Neural cell (in vitro differentiated cells): ENCODE data around the gene RAPGEF2. TPM values are rescaled to one million over a fixed set of nuclear protein-coding genes. Genes with fewer than 3 reads are reported as not detected.

Experiments used
- H2AFZ ChIP-seq: fragments of 200-600, 300-800 bp; sonication (generic), shearing (Covaris generic); 2 replicates; pipeline ENCODE4 v1.6.0; 2014; ENCODE audit warnings: low read depth, mild to moderate bottlenecking, antibody characterized with exemption, low read length, moderate library complexity
- H3F3A ChIP-seq: fragments of 200-600 bp; shearing (Covaris generic); 2 replicates; pipeline ENCODE4 v1.6.1; 2016; ENCODE audit warnings: mild to moderate bottlenecking, moderate library complexity, mixed read lengths, antibody characterized with exemption, low read length; ENCODE audit not compliant: insufficient read depth, poor library complexity, severe bottlenecking
- H3K27ac ChIP-seq: fragments of 200-600, 300-800 bp; sonication (generic), shearing (Covaris generic); 2 replicates; pipeline ENCODE4 v1.5.1; 2014; ENCODE audit warnings: mild to moderate bottlenecking, low read length, moderate library complexity
- H3K27me3 ChIP-seq: fragments of 300-800, 200-600 bp; sonication (generic), shearing (Covaris generic); 2 replicates; pipeline ENCODE4 v1.6.0; 2014; ENCODE audit warnings: mild to moderate bottlenecking, low read depth, low read length, moderate library complexity; ENCODE audit not compliant: insufficient read depth
- H3K36me3 ChIP-seq: fragments of 300-800, 200-600 bp; sonication (generic), shearing (Covaris generic); 2 replicates; pipeline ENCODE4 v1.5.1; 2014; ENCODE audit warnings: mild to moderate bottlenecking, antibody characterized with exemption, low read length, moderate library complexity; ENCODE audit not compliant: insufficient read depth
- H3K4me2 ChIP-seq: fragments of 300-800, 200-600 bp; sonication (generic), shearing (Covaris generic); 2 replicates; pipeline ENCODE4 v1.6.0; 2014; ENCODE audit warnings: mild to moderate bottlenecking, low read length
- H3K4me3 ChIP-seq: fragments of 300-800, 200-600 bp; sonication (generic), shearing (Covaris generic); 2 replicates; pipeline ENCODE4 v1.5.1; 2014; ENCODE audit warnings: mild to moderate bottlenecking, low read length, moderate library complexity
- H3K79me2 ChIP-seq: fragments of 200-600 bp; shearing (Covaris generic); replicated peaks from 2 replicates; pipeline ENCODE4 v1.6.0; 2014; ENCODE audit warnings: mild to moderate bottlenecking, low read length, moderate library complexity; ENCODE audit not compliant: insufficient read depth
- H3K9ac ChIP-seq: fragments of 300-800, 200-600 bp; sonication (generic), shearing (Covaris generic); 2 replicates; pipeline ENCODE4 v1.6.1; 2016; ENCODE audit warnings: mild to moderate bottlenecking, low read length, mixed read lengths
- H3K9me2 ChIP-seq: fragments of 200-600 bp; shearing (Covaris generic); 2 replicates; pipeline ENCODE4 v1.6.1; 2016; ENCODE audit warnings: mild to moderate bottlenecking, low read length, mixed read lengths; ENCODE audit not compliant: insufficient read depth
- H3K9me3 ChIP-seq: fragments of 200-600, 300-800 bp; sonication (generic), shearing (Covaris generic); 2 replicates; pipeline ENCODE4 v1.6.1; 2016; ENCODE audit warnings: mild to moderate bottlenecking, mixed run types, low read length, moderate library complexity, mixed read lengths
- H4K20me1 ChIP-seq: fragments of 200-600 bp; shearing (Covaris generic); 2 replicates; pipeline ENCODE4 v1.6.1; 2016; ENCODE audit warnings: mild to moderate bottlenecking, mixed run types; ENCODE audit not compliant: insufficient read depth
- CTCF ChIP-seq: fragments of 450-650 bp; IDR thresholded peaks from 2 replicates; pipeline ENCODE4 v1.5.1; 2014; ENCODE audit warnings: antibody characterized with exemption, mild to moderate bottlenecking, moderate library complexity; ENCODE audit not compliant: poor library complexity, severe bottlenecking
- EP300 ChIP-seq: fragments of 450-650 bp; conservative IDR thresholded peaks from 2 replicates; pipeline ENCODE4 v1.6.1; 2014; ENCODE audit warnings: antibody characterized with exemption, mild to moderate bottlenecking, moderate library complexity; ENCODE audit not compliant: poor library complexity, severe bottlenecking
- EZH2 ChIP-seq: fragments of 200-600, 300-800 bp; shearing (Covaris generic), sonication (generic); IDR thresholded peaks from 2 replicates; pipeline ENCODE4 v1.6.1; 2014; ENCODE audit warnings: antibody characterized with exemption, low read length, borderline replicate concordance, mild to moderate bottlenecking; ENCODE audit not compliant: insufficient read depth, poor library complexity, severe bottlenecking
- MXI1 ChIP-seq: fragments of 450-650 bp; conservative IDR thresholded peaks from 2 replicates; pipeline ENCODE4 v1.6.1; 2014; ENCODE audit warnings: antibody characterized with exemption, mild to moderate bottlenecking; ENCODE audit not compliant: poor library complexity, severe bottlenecking
- POLR2AphosphoS5 ChIP-seq: IDR thresholded peaks from 2 replicates; pipeline ENCODE4 v1.6.1; 2012
- RAD21 ChIP-seq: fragments of 450-650 bp; conservative IDR thresholded peaks from 2 replicates; pipeline ENCODE4 v1.6.1; 2014; ENCODE audit warnings: antibody characterized with exemption, mild to moderate bottlenecking, moderate library complexity
- REST ChIP-seq: IDR thresholded peaks from 2 replicates; pipeline ENCODE4 v1.6.1; 2012; ENCODE audit warnings: borderline replicate concordance
- SMC3 ChIP-seq: fragments of 450-650 bp; conservative IDR thresholded peaks from 2 replicates; pipeline ENCODE4 v1.6.1; 2014; ENCODE audit warnings: antibody characterized with exemption, mild to moderate bottlenecking, moderate library complexity; ENCODE audit not compliant: poor library complexity
- TAF1 ChIP-seq: IDR thresholded peaks from 2 replicates; pipeline ENCODE4 v1.6.1; 2012; ENCODE audit warnings: low read depth
- polyA plus RNA-seq: library from polyadenylated mRNA; depleted of rRNA; stranded (reverse); fragments of >200 nt; gene quantifications from 2 replicates; pipeline ENCODE4 v1.2.3, GENCODE V29; 2014

RAPGEF2 gene
- polyA plus RNA-seq, 1 donor from 2014 or later: 134 TPM

- no peak overlapping the region for H3K27ac ChIP-seq
- no peaks in the 10 kb centered on the region for H3K27me3 ChIP-seq
- no peak overlapping the region for H2AFZ ChIP-seq
- no peaks in the 10 kb centered on the region for H3K36me3 ChIP-seq
- TF ChIP-seq MXI1 (no peak), EZH2 (no peak), EP300 (no peak), CTCF (no peak), TAF1 (no peak), REST (no peak), RAD21 (no peak)
- no peaks in the 10 kb centered on the region for H3K9me3 ChIP-seq
- H3K4me3 ChIP-seq: no peak overlapping the region
- H3K79me2 ChIP-seq: peaks cover 20% of the 10 kb centered on the region
- H3K4me2 ChIP-seq: no peak overlapping the region
- H3K9me2 ChIP-seq: no peaks in the 10 kb centered on the region
- H4K20me1 ChIP-seq: no peaks in the 10 kb centered on the region
- no peak overlapping the region for H3K9ac ChIP-seq
- peaks cover 7% of the 10 kb centered on the region for H3F3A ChIP-seq
These were observed 194.2 kb downstream of the RAPGEF2 start for GRCh38 chr4:159297091-159297490.

- Histone ChIP-seq H2AFZ (no peak overlapping the region), H3K36me3 (no peaks in the 10 kb centered on the region), H3K9me2 (no peaks in the 10 kb centered on the region), H3K9me3 (no peaks in the 10 kb centered on the region), H3K4me2 (no peak overlapping the region), H3K4me3 (no peak overlapping the region), H3F3A (peaks cover 3% of the 10 kb centered on the region), H3K27me3 (no peaks in the 10 kb centered on the region), H3K27ac (no peak overlapping the region), H3K79me2 (peaks cover 20% of the 10 kb centered on the region), H4K20me1 (peaks cover 3% of the 10 kb centered on the region), H3K9ac (no peak overlapping the region)
- TF ChIP-seq MXI1 (no peak), EP300 (no peak), CTCF (no peak), REST (no peak), POLR2AphosphoS5 (no peak), RAD21 (no peak), SMC3 (no peak), EZH2 (no peak), TAF1 (no peak)
These were observed 195.6 kb downstream of the RAPGEF2 start for GRCh38 chr4:159298502-159298901.
